Common myeloid progenitor, CD34-positive (primary cell): ENCODE measurements around the gene ATP6V0E2.

ENCODE experiments used
- CTCF ChIA-PET: fragments of 350-600 bp; sonication (Branson Sonifier 250); formaldehyde crosslinking; loops from one replicate; lab custom pipeline; 2021; ENCODE audit warnings: antibody characterized with exemption; lab: Charles Lee
- POLR2A ChIA-PET: fragments of 350-600 bp; sonication (Branson Sonifier 250); formaldehyde crosslinking; loops from one replicate; lab custom pipeline; 2021; ENCODE audit warnings: antibody characterized with exemption; lab: Charles Lee
- DNase-seq, 3 donors: peaks; one replicate each; pipeline versions ENCODE4 v3.0.0 to v3.0.0-alpha.2; 2013
- H3K27ac ChIP-seq, 2 experiments: 1 replicate in 1 of 2; 2 replicates in 1 of 2; pipeline ENCODE4 v1.7.0; 2013; ENCODE audit warnings: inconsistent platforms in 2 of 2, low read length in 2 of 2, mild to moderate bottlenecking in 2 of 2, low read depth in 1 of 2, moderate library complexity in 1 of 2; ENCODE audit not compliant: severe bottlenecking in 2 of 2, insufficient read depth in 1 of 2, poor library complexity in 1 of 2
- H3K27me3 ChIP-seq, 5 experiments: replicated peaks in 2 of 5; 1 replicate in 3 of 5; 2 replicates in 2 of 5; pipeline versions ENCODE4 v1.6.1 to v1.7.0; 2013; ENCODE audit warnings: low read length in 4 of 5, mild to moderate bottlenecking in 2 of 5, moderate library complexity in 2 of 5, inconsistent platforms in 1 of 5; ENCODE audit not compliant: insufficient read depth in 5 of 5, control insufficient read depth in 4 of 5
- H3K36me3 ChIP-seq, 4 experiments: 1 replicate in 2 of 4; 2 replicates in 2 of 4; pipeline versions ENCODE4 v1.6.1 to v1.7.0; 2013; ENCODE audit warnings: low read length in 3 of 4, control low read depth in 1 of 4, mild to moderate bottlenecking in 1 of 4; ENCODE audit not compliant: control insufficient read depth in 4 of 4, insufficient read depth in 4 of 4
- H3K4me1 ChIP-seq, 4 experiments: 1 replicate in 3 of 4; 2 replicates in 1 of 4; pipeline versions ENCODE4 v1.6.1 to v1.7.1; 2013; ENCODE audit warnings: low read length in 3 of 4, mild to moderate bottlenecking in 3 of 4, control low read depth in 1 of 4, inconsistent platforms in 1 of 4, moderate library complexity in 1 of 4; ENCODE audit not compliant: control insufficient read depth in 4 of 4, insufficient read depth in 4 of 4; ENCODE audit errors: control extremely low read depth in 1 of 4
- H3K4me3 ChIP-seq, 7 experiments: 1 replicate in 4 of 7; 2 replicates in 3 of 7; pipeline versions ENCODE4 v1.5.1 to v1.7.0; 2013; ENCODE audit warnings: mild to moderate bottlenecking in 7 of 7, low read length in 6 of 7, moderate library complexity in 6 of 7, inconsistent platforms in 2 of 7, low read depth in 2 of 7, control low read depth in 1 of 7; ENCODE audit not compliant: insufficient read depth in 4 of 7, control insufficient read depth in 1 of 7; ENCODE audit errors: extremely low read depth in 1 of 7
- H3K9me3 ChIP-seq, 5 experiments: 1 replicate in 4 of 5; 2 replicates in 1 of 5; pipeline versions ENCODE4 v1.6.1 to v1.7.1; 2013; ENCODE audit warnings: low read length in 4 of 5, mild to moderate bottlenecking in 2 of 5, inconsistent platforms in 1 of 5, low read depth in 1 of 5, moderate library complexity in 1 of 5; ENCODE audit not compliant: control insufficient read depth in 4 of 5, insufficient read depth in 2 of 5; ENCODE audit errors: control extremely low read depth in 1 of 5
- WGBS: methylation state at CpG from one replicate; pipeline ENCODE4 v1.1.5; 2013; ENCODE audit not compliant: insufficient coverage; 5-methylcytosine and 5-hydroxymethylcytosine counted together

The ATP6V0E2 gene

GRCh38 chr7:149878523-149878921 is 4.8 kb downstream of the ATP6V0E2 start:
- CTCF ChIA-PET = no interaction called here
- no peak for DNase-seq
- Histone ChIP-seq H3K4me3 (no peak overlapping the region), H3K4me1 (peaks cover 2 to 14% (median 8%) of the 10 kb centered on the region in 4 experiments), H3K9me3 (no peaks in the 10 kb centered on the region), H3K36me3 (peaks cover 0 to 16% (median 0%) of the 10 kb centered on the region in 4 experiments), H3K27me3 (no peaks in the 10 kb centered on the region), H3K27ac (no peak overlapping the region)
- WGBS = 89% methylated on average over 6 of the region's 13 CpGs
- POLR2A ChIA-PET = no interaction called here

GRCh38 chr7:149879271-149879743 is 5.5 kb downstream of the ATP6V0E2 start:
- ChIA-PET CTCF (no interaction called here), POLR2A (no interaction called here)
- DNase-seq = no peak
- H3K27me3 ChIP-seq = no peaks in the 10 kb centered on the region
- no peaks in the 10 kb centered on the region for H3K9me3 ChIP-seq
- H3K4me1 ChIP-seq = peaks cover under 1 to 8% (median 3%) of the 10 kb centered on the region in 4 experiments
- H3K27ac ChIP-seq = no peak overlapping the region
- WGBS = 95% methylated on average over 7 of the region's 14 CpGs
- no peak overlapping the region for H3K4me3 ChIP-seq
- H3K36me3 ChIP-seq = peaks cover 0 to 16% (median 0%) of the 10 kb centered on the region in 4 experiments

DNA sequence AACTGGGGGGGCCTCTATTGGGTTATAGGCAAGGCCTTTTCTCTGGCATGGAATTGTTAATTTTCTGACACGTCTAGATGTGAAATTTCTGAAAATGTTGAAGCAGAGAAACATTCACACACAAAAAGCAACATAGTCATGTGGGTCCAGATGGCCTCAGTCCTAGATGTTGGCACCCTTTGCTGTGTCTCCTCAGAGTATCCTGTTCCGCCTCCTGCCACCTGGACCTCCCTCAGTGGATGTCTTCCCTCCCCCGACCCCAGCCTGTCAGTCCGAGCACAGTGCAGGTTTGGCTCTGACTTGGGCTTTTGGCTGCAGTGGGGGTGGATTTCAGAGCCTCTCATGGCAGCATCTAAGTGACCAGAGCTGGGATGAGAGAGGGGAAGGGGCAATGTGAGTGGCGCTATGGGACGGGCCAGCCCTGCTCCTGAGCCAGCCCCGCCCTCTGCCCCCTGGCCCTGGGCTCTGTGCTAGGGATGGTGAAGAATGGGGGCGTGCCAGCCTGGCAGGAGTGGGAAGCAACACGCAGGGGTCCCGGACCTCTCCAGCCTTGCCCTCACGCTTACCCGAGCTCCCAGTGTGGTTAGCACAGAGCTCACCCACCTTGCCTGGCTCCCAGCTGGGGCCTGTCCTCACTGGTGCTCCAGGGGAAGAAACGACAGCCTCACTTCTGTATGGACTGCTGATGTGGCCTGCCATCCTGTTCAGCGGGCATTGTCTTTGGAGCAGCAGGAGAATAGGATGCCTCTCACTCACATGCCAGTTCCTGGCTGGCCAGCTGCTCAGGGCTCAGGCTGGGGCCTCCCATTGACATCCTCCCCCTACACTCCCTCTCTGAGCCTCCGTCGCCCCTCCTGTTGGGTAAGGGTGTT is 6.2 kb downstream of the ATP6V0E2 start:
- no peaks in the 10 kb centered on the region for H3K9me3 ChIP-seq
- no peak for DNase-seq
- no peaks in the 10 kb centered on the region for H3K27me3 ChIP-seq
- no peak overlapping the region for H3K27ac ChIP-seq
- 98% methylated on average over 9 of the region's 16 CpGs for WGBS
- CTCF ChIA-PET = interaction anchor here (1.6 to 1.7 kb wide), 2 partner anchors 18 to 25 kb away, joined by 3 to 5 read pairs; no protein-coding TSS in a partner anchor
- H3K4me1 ChIP-seq = peaks cover 0 to 3% (median 0%) of the 10 kb centered on the region in 4 experiments
- POLR2A ChIA-PET = interaction anchor here (0.6 kb wide), 1 partner anchor 1535 kb away, joined by 3 read pairs; no protein-coding TSS in a partner anchor
- H3K4me3 ChIP-seq = no peak overlapping the region
- H3K36me3 ChIP-seq = peaks cover 0 to 16% (median 0%) of the 10 kb centered on the region in 4 experiments

- Histone ChIP-seq H3K27me3 (no peaks in the 10 kb centered on the region), H3K4me3 (no peak overlapping the region), H3K4me1 (peaks cover 0 to 9% (median 2%) of the 10 kb centered on the region in 4 experiments), H3K9me3 (no peaks in the 10 kb centered on the region), H3K36me3 (peaks cover 0 to 16% (median 0%) of the 10 kb centered on the region in 4 experiments), H3K27ac (no peak overlapping the region)
- no peak for DNase-seq
- ChIA-PET CTCF (interaction anchor here (1.6 to 4.3 kb wide), 3 partner anchors 10 to 26 kb away, joined by 3 to 24 read pairs (median 5); no protein-coding TSS in a partner anchor), POLR2A (no interaction called here)
- 96% methylated on average over 11 of the region's 14 CpGs for WGBS
These were observed 7.0 kb downstream of the ATP6V0E2 start for GRCh38 chr7:149880638-149881311.

- POLR2A ChIA-PET = no interaction called here
- CTCF ChIA-PET = interaction anchor here (0.9 to 4.3 kb wide), 5 partner anchors 11 to 72 kb away, joined by 3 to 24 read pairs (median 5); no protein-coding TSS in a partner anchor
- WGBS = 95% methylated on average over 19 of the region's 19 CpGs
- Histone ChIP-seq H3K9me3 (no peaks in the 10 kb centered on the region), H3K27me3 (no peaks in the 10 kb centered on the region), H3K36me3 (peaks cover 0 to 15% (median 0%) of the 10 kb centered on the region in 4 experiments), H3K27ac (no peak overlapping the region), H3K4me3 (no peak overlapping the region), H3K4me1 (peaks cover 0 to 17% (median 9%) of the 10 kb centered on the region in 4 experiments)
- DNase-seq = no peak
These were observed 7.8 kb downstream of the ATP6V0E2 start for GRCh38 chr7:149881328-149882247.

DNA sequence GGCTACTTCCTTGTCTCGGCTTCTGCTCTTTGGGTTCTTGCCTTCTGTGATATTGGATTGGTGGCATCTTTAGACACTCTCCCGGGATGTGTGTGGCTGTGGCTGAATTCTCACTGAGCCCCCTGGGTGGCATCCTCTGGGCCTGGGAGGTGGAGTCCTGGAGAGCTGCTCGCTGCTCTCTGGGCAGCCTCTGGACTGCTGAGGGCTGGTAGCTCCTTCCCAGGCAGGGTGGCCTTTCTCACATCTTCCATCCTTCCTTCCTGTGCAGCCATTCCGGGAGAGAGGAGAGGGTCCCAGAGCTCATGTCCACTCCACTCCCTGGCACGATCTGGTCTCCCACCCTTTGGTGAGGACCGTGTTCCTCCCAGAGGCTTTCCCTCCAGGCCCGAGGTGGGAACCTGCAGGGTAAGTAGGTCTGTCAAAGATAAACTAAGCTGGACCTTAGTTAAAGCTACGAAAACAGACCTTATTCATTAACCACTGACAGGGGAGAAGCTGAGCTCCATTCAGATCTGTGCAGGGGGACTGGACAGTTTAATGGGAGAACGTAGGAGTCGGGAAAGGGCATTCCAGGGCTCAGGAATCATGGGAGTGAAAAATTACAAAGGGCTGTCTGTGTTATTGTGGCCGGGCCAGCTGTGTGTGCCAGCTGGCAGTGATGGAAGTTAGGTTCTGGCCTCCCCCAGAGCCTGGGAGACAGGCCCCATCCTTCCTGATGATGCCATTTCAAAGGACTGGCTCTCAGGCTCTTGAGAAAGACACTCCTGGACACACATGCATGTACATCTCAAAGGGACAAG is 8.7 kb downstream of the ATP6V0E2 start:
- CTCF ChIA-PET = interaction anchor here (0.6 to 4.3 kb wide), 12 partner anchors 7 to 332 kb away, joined by 3 to 24 read pairs (median 4); no protein-coding TSS in a partner anchor

More for the DNA sequence above, 8.7 kb downstream of the ATP6V0E2 start:
- DNase-seq = no peak
- Histone ChIP-seq H3K27ac (no peak overlapping the region), H3K9me3 (no peaks in the 10 kb centered on the region), H3K4me3 (no peak overlapping the region), H3K36me3 (peaks cover 0 to 10% (median 0%) of the 10 kb centered on the region in 4 experiments), H3K27me3 (no peaks in the 10 kb centered on the region), H3K4me1 (peaks cover 0 to 18% (median 9%) of the 10 kb centered on the region in 4 experiments)
- POLR2A ChIA-PET = no interaction called here
- 93% methylated on average over 9 of the region's 11 CpGs for WGBS
